HG03064 (cell line): Measurements from ENCODE around the gene HK3.
"Not testable (repeated sequence)": the region's sequence is repeated elsewhere in the genome, so short reads cannot be mapped to it uniquely, and the experiment has no call there.

Experiments used
- ATAC-seq: cut with Tn5 transposase; IDR thresholded peaks from one replicate; pipeline ENCODE4 v1.9.1; 2021; ENCODE audit warnings: low read depth; ENCODE audit not compliant: unreplicated experiment

Gene HK3

DNA sequence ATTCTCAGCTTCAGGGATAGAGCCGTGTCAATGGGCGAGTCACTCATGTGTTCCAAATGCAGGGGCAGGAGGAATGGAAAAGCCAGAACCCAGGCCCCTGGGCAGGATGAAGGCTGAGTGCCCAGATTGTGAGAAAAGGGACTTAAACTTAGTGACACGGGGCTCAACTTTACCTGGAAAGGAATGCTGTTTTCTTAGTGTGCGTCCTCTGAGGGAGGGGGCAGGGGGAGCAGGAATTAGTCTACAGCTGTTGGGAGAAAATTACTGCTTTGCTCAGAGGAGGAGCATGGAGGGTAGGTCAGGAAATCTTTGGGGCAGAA is 14.6 kb downstream of the HK3 start:
- ATAC-seq: no peak

DNA sequence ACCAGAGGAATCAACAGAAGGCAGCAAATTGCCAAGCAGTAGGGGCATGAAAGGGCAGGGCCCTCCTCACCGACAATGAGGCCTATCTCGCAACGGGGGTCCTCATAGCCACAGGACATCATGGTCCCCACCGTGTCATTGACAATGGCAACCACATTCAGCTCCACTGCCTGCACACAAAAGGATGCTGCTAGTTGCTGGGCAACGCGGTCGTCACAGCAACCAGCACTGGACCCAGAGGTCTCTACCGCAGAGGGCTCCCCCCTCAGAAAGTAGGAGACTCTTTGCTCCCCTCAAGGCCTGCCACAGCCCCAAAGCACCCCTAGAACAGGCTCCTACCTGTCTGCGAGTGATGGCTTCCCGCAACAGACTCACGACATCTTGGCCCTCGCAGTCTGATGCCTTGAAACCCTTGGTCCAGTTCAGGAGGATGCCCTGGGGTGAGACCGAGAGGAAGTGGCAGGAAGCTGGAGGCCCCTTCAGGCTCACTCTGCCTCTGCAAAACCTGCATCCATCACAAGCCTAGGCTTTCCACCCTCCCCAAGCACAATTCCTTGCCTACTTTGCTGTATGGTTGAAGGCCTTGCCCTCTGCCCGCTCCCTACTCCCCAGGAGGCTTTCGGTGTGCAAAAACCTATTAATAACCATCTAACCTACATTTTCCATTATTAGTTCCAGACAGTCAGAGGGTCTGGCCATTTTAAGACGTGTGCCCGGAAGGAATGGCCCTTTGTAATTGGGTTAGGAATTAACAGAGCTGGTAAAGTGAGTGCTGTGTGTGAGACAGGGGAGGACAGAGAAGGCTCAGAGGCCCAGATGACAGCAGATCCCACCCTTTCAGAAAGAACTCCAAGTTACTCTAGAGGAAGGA is 15.2 kb downstream of the HK3 start:
- ATAC-seq: no peak

DNA sequence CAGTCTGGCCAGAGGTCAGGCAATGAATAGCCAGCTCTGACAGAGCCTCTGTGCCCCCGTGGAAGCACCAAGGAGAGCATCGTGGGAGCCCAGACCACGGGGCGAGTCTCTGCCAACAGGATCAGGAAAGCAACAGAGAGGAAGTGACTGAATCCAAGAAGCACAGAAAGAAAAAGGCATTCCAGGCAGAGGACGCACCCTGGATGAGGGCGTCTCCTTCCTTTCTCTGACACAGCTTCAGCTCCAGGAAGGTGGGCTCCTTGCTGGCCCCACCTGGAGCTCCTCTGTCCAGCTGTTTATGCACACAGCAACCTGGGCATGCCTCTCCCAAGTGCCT is 16.6 kb downstream of the HK3 start:
- ATAC-seq: no peak

DNA sequence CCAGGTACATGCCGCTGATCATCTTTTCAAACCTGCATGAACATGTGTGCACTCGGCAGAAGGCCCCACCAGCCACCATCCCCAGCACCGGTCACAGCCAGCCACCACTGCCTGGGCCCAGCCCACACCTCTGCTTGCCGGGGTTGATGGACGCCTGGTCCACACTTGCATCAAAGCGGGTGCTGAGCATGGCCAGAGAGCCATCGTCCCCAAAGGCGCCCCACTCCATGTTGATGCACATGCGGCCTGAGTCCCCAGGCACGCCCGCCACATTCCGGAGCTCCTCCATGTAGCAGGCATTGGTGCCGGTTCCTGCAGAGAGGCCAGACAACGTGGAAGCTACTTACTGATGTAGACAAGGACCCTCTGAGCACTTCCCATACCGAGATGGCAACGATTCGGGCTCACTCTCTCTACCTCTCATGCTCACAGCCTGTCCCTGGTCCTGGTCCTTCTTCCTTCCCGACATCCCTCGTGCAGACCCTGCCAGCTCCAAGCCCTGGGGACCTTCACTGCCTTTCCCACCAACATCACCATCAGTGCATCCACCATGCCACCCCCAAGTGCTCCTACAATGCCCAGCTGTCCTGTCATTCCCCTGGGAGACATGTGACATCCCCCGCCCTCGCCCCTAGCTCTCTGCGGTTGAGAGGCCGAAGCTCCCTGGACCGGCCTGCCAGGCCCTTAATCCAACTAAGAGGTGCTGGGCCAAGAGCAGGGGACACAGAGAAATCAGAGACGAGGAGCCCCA is 17.2 kb downstream of the HK3 start:
- ATAC-seq: no peak

DNA sequence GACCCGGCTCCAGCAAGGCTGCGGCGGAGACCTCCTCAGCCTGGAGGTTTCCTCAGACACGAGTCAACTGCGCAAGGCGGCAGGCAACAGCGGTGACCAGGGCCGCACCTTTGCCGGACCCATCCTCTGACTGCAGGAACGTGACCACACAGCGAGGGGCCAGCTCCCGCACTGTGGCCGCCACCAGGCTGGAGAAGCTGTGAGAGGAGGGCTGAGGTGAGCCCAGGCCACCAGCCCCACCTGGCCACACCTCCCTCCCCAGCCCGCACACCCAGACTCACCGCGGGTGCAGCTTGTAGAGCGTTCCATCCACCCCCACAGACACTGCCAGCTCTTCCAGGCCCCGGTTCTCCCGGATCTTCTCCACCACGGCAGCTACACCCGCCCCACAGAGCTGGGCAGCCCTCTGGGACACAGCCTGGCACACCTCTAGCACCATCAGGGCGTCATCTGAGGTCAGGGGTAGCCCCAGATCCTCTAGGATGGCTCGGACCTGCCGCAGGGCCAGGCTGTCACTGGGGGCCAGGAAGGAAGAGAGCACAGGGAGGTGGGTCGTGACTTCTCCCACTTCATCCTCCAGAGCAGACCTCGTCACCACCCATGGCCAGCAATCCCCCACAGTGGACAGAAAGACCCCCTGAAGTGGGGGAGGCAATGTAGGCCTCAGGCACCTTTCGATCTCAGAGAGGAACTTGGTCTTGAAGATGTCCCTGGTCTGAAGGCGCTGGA is 18.0 kb downstream of the HK3 start:
- ATAC-seq: no peak

DNA sequence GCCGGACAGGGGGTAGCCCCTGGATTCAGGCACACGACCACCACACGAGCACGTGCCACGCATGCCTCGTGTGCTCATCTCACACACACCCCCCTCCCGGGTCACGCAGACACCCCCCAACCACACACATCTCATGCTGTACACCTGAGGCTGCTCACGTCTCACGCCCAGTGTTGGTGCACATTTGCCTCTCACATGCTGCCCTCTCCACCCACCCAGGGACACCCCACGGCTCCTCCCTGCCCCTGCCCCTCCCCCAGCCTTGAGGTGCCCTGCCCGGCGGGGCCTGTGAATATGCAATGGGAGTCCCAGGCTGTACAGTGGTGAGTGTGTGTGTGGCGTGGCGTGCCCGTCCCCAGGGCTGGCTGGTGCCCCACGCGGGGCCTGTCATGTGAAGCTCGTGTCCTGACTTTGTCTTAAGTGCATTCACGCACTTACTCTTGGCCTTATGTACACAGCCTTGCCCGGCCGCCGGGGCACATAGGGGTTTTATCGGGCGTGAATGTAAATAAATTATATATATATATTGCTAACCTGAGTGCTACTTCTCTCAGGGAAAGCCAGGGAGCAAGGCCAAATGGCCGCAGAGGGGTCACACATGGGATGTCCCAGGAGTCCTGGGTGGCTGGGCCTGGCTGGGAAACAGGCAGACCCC is 18.7 kb downstream of the HK3 start:
- ATAC-seq: no peak

DNA sequence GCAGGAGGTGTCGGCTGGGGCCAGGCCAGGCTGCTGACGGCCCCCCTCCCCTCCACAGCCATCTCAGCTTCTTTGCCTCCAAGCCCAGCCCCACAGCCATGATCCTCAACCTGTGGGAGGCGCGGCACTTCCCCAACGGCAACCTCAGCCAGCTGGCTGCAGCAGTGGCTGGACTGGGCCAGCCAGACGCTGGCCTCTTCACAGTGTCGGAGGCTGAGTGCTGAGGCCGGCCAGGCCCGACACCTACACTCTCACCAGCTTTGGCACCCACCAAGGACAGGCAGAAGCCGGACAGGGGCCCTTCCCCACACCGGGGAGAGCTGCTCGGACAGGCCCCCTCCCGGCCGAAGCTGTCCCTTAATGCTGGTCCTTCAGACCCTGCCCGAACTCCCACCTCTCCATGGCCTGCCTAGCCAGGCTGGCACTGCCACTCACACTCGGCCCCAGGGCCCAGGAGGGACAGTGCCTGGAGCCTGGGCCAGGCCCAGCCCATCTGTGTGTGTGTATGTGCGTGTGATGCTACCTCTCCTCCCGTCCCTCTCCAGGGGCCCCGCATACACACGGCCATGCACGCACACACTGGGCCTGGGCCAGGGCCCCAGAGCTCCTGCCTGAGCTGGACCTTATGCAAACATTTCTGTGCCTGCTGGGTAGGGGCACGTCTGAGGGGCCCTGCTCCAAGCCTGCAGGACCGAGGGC is 19.3 kb downstream of the HK3 start:
- no peak for ATAC-seq

DNA sequence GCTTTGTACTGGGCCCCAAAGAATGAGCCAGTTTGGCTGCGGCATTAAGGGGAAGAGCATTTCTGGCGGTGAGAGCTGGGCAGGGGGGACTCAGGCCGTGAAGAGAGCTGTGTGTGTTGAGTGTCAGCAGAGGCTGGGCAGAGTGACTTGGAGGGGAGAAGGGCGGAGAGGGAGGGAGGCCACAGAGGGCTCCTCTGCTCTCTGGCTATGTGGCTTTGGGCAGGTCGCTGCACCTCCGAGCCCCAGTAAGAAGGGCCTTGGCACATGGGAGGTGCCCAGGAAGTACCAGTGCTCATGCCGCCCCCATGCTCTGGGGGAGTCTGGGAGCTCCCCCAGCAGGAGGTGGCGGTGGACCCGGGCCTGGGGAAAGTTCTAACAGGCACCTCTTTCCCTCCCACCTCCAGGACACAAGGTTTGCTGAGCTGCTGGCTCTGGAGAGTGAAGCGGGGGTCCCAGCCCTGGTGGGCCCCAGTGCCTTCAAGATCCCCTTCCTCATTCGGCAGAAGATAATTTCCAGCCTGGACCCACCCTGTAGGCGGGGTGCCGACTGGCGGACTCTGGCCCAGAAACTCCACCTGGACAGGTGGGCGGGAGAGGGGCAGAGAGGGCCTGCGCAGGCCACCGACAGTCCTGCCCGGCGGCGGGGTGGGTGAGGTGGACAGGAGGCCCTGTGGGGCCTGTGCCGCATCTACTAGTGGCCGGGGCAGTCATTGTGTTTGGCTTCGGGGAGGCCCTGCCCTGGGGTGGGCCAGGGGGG is 20.1 kb downstream of the HK3 start:
- no peak for ATAC-seq

DNA sequence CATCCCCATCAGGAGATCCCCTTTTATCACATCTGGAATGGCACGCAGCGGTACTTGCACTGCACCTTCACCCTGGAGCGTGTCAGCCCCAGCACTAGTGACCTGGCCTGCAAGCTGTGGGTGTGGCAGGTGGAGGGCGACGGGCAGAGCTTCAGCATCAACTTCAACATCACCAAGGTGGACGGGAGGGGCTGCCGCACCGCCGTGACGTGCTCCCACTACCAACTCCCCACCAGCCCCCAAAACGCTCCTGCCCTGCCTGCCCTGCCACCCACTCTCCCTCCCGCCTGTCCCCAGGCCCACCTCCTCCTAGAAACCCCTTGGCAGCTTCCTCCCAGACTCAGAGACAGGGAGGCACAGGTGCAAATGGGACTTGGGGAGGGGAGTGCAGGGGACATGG is 20.7 kb downstream of the HK3 start:
- ATAC-seq: no peak

DNA sequence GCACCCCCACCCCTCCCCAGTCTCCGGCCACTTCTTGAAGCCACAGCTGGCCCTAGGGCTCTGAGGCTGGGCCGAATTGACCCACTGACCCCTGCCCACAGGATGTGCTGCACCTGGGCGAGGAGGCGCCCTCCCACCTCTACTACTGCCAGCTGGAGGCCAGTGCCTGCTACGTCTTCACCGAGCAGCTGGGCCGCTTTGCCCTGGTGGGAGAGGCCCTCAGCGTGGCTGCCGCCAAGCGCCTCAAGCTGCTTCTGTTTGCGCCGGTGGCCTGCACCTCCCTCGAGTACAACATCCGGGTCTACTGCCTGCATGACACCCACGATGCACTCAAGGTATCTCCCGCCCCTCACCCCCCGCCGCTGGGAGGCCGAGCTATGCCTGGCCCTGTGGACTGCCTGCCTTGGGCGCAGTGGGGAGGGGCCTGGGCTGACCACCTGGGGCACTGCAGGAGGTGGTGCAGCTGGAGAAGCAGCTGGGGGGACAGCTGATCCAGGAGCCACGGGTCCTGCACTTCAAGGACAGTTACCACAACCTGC is 21.3 kb downstream of the HK3 start:
- no peak for ATAC-seq

DNA sequence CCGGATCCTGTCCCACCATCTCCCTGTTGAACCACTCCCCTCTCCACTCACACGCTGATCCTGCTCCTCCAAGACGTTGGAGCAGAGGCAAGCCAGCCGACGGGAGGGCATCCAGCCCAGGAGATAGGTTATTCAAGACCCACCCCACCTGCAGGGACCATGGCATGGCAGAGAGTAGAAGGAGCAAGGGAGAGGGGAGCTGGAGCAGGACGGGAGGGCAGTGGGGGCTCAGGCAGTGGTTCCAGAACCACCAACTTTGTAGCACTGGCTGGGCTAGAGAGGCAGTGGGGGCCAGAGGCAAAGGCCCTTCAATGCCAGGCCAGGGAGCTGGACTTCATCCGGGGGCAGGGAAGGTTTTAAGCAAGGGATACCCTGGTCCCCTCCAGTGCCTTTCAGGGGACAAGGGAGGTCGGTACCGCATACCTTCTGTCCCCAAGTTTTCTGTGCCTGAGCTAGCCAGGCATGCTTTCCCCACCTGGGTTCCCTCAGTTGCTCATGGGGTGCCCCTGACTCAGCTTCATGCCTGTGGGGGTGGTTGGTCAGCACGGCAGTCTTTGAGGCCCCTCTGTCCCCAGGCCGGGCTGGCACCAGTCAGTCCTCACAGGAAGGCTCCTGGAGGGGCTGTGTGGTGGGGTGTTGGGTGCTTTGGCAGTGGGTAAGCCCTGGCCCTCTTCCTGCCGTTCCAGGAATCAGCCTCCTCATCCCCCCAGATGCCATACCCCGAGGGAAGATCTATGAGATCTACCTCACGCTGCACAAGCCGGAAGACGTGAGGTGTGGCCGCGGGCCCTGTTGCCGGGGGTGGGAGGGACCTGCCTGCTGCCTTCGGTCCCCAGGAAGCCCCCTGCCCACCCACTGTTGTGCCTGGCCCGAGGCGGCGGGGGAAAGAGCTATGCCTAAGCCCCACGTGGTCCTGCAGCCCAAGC is 22.4 kb downstream of the HK3 start:
- no peak for ATAC-seq

DNA sequence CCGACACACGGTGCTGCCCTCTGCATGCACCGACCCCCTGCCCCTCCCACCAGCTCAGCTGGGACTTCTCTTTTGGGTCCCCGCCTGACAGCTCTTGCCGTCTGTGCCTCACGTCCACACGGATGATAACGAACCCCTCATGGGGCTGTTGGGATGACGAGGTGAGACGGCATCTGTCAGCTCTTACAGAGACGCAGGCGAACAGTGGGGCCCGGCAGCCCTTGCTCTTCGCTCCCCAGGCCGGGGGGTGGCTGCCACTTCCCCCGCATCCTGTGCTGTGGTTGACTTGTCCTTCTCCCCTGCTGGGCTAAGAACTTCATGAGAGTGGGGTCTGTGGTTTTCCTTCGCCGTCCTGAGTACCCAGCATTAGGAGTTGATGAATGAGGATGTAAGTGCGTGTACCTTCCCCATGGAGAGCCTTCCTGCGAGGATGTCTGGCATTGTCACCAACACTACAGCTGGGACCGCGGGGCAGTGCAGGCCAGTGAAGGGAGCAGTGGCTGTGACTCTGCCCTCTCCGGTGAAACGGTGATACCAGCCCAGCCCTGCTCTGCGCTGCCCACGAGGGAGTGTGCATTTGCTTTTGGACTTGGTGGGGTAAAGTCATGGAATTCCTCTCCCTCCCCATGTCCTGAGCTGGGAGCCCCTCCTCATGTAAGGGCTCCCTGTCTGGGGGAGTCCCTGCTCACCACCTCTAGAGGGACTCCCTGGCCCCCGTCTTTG is 23.2 kb downstream of the HK3 start:
- ATAC-seq: no peak

DNA sequence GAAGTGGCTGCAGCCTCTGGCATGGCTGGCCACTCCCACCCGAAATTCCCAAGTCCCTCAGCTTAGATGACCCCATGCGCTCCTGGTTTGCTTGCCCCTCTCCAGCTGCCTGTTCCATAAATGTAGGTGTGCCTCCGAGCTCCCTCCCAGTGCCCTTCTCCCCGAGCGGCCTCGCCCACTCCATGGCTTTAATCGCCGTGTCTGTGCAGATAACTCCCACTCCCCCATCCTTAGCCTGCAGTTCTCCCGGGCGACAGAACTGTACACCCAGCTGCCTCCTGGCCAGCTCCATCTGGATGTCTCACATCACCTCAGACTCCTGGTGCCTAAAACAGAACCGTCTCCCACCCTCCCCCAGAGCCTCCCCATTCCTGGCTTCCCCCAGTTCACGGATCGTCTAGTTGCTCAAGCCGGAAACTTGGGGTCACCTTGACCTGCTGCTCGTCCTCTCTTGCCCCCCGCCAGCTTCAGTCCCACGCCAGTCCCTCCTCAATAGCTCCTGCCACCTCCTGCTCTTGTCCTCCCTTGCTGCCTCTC is 24.1 kb downstream of the HK3 start:
- ATAC-seq: no peak

DNA sequence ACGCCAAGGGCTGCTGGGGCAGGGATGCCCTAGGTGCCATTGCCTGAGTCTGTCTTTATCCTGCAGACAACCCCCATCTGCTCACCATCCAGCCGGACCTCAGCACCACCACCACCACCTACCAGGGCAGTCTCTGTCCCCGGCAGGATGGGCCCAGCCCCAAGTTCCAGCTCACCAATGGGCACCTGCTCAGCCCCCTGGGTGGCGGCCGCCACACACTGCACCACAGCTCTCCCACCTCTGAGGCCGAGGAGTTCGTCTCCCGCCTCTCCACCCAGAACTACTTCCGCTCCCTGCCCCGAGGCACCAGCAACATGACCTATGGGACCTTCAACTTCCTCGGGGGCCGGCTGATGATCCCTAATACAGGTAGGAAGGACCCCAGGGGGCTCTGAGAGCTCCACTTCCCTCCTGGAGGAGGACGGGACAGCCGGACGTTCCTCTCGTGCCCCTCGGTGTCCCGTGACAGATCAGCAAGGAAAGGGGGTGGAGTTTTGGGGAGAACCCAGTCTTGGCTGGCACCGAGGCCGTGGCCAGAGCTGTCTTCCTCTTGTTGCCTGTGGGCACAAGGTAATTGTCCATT is 24.9 kb downstream of the HK3 start:
- ATAC-seq: no peak

DNA sequence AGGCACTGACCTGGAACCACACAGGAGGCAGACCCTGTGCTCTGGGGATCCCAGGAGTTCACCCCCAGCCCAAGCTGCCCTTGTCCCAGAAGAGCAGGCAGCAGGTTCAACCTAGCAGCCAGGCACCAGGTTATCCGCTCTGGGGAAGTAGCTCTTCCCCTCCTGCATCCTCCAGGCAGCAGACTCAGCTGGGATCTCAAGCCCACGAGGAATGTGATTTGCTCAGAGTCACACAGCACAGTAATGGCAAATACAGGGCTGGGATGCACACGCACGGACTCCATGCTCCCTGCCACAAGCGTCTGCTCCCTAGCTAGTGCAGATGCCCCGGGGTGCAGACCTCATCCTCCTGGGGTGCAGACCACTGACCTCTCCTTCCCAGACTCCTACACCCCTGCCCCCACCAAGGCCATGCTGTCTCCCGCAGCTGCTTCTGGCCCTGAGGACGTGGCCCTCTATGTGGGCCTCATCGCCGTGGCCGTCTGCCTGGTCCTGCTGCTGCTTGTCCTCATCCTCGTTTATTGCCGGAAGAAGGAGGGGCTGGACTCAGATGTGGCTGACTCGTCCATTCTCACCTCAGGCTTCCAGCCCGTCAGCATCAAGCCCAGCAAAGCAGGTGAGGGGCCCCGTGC is 25.5 kb downstream of the HK3 start:
- ATAC-seq: no peak

DNA sequence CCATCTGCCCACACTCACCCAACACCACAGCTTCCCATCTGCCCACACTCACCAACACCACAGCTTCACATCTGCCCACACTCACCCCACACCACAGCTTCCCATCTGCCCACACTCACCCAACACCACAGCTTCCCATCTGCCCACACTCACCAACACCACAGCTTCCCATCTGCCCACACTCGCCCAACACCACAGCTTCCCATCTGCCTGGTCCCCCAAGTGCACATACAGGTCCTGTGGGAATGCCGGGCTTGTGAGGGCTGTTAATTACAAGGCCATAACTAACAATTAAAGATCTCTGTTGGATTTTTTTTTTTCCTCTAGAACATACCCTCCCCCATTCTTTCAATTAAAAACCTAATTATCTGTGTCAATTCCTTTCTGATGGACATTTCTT is 26.1 kb downstream of the HK3 start:
- not testable (repeated sequence) for ATAC-seq

DNA sequence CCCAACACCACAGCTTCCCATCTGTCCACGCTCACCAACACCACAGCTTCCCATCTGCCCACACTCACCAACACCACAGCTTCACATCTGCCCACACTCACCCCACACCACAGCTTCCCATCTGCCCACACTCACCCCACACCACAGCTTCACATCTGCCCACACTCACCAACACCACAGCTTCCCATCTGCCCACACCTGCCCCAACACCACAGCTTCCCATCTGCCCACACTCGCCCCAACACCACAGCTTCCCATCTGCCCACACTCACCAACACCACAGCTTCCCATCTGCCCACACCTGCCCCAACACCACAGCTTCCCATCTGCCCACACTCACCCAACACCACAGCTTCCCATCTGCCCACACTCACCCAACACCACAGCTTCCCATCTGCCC is 26.6 kb downstream of the HK3 start:
- ATAC-seq: not testable (repeated sequence)
